ENCODE results near the gene MED22. TPM values are rescaled to one million over a fixed set of nuclear protein-coding genes. Genes with fewer than 3 reads are reported as not detected.

Gene MED22
- total RNA-seq, 1 experiment from 2014 or later, result 18.6 TPM

- no peak for ATAC-seq
- BruUV-seq (replicated peaks), result no TSS peak
Measured at GRCh38 chr9:133382507-133383141, 34.7 kb upstream of the MED22 start.

More at GRCh38 chr9:133382507-133383141, 34.7 kb upstream of the MED22 start:
- no peak overlapping the region for H3K9ac ChIP-seq (ENCODE audit: low read length)
- H2AFZ ChIP-seq (ENCODE audit: low read depth, low read length, poor library complexity, severe bottlenecking), result no peak overlapping the region
- ChIA-PET RAD21 (ENCODE audit: low non-redundant PET in 1 of 2, low total read pairs in 2 of 2, uncharacterized antibody in 2 of 2, unreplicated experiment in 2 of 2) (no interaction called here), POLR2A (no interaction called here), CTCF (no interaction called here)
- H3K27ac ChIP-seq (ENCODE audit: low read depth, low read length), result no peak overlapping the region
- TF ChIP-seq EZH2phosphoT487 (IDR thresholded peaks at IDR 0.05; ENCODE audit: borderline replicate concordance) (no peak), POLR2AphosphoS5 (IDR thresholded peaks at IDR 0.05; ENCODE audit: low read depth, low read length) (no peak), TCF7L2 (IDR thresholded peaks at IDR 0.05; ENCODE audit: borderline replicate concordance, extremely low read depth, insufficient read depth, insufficient read length) (no peak), ELF1 (IDR thresholded peaks at IDR 0.05; ENCODE audit: borderline replicate concordance, low read depth) (no peak), EZH2 (IDR thresholded peaks at IDR 0.05) (no peak), REST (IDR thresholded peaks at IDR 0.05; ENCODE audit: low read depth) (no peak), RAD21 (IDR thresholded peaks at IDR 0.05; ENCODE audit: low read depth) (no peak), SP1 (IDR thresholded peaks at IDR 0.05; ENCODE audit: low read depth) (no peak), ZBTB33 (IDR thresholded peaks at IDR 0.05; ENCODE audit: extremely low read depth, insufficient replicate concordance, low read length) (no peak), CTCF (IDR thresholded peaks at IDR 0.05 in 2 of 3, conservative IDR thresholded peaks at IDR 0.05 in 1 of 3; ENCODE audit: borderline replicate concordance in 1 of 3, insufficient read depth in 1 of 3, low read depth in 2 of 3, low read length in 2 of 3) (no peak), ZNF274 (IDR thresholded peaks at IDR 0.05; ENCODE audit: low read depth, low read length) (no peak), MAX (IDR thresholded peaks at IDR 0.05) (no peak), FOSL1 (IDR thresholded peaks at IDR 0.05; ENCODE audit: low read depth) (no peak), POLR2A (IDR thresholded peaks at IDR 0.05; ENCODE audit: borderline replicate concordance, extremely low read depth, insufficient read depth, insufficient read length) (no peak), SRF (IDR thresholded peaks at IDR 0.05; ENCODE audit: low read depth) (no peak), JUND (IDR thresholded peaks at IDR 0.05) (no peak)
- H3K4me2 ChIP-seq (ENCODE audit: low read length), result no peak overlapping the region
- H3K79me2 ChIP-seq (ENCODE audit: insufficient read depth, low read length), result no peaks in the 10 kb centered on the region
- no peaks in the 10 kb centered on the region for H3K9me2 ChIP-seq (ENCODE audit: insufficient read depth)
- no peak for DNase-seq (ENCODE audit: low read depth, low spot score)
- H3K4me3 ChIP-seq (replicated peaks in 1 of 2; ENCODE audit: low read depth in 1 of 2, low read length in 2 of 2), result no peak overlapping the region
- peaks cover 9 to 11% of the 10 kb centered on the region in 2 experiments for H3K4me1 ChIP-seq (ENCODE audit: control insufficient read depth in 1 of 2, insufficient read depth in 2 of 2, low read length in 2 of 2)
- no peaks in the 10 kb centered on the region for H4K20me1 ChIP-seq (ENCODE audit: insufficient read depth)
- no peaks in the 10 kb centered on the region for H3K27me3 ChIP-seq (ENCODE audit: insufficient read depth, low read length)
- no peaks in the 10 kb centered on the region for H3K36me3 ChIP-seq (ENCODE audit: control insufficient read depth in 1 of 2, insufficient read depth in 2 of 2, low read length in 2 of 2)
- intact Hi-C loops (cut with micrococcal nuclease), result no loop called here
- H3K9me3 ChIP-seq (ENCODE audit: control insufficient read depth in 1 of 2, insufficient read depth in 1 of 2, low read depth in 1 of 2, low read length in 2 of 2), result peaks cover 0 to 10% of the 10 kb centered on the region in 2 experiments; a peak in 1 of 4 replicates
